Measurements from ENCODE around the gene SLC30A2.

DNA sequence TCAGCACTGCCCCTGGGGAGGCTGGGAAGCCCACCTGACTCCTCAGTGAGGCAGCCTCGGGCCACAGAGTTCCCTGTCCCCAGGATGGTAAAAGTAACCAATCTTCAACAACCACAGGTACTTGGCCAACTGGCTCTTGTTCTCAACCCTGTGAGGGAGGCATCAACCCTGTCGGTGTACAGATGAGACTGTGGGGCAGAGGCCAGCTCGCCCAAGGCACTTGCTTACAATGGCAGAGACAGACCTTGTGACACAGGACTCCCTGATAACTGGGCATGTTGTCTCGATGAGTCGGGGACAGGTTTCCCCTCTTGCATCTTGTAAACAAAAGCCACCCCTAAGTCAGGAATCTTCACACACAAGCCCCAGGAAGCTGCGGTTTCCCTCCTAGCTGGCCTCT lies 8.0 kb downstream of the SLC30A2 start:
- TF ChIP-seq, protein P1, sequence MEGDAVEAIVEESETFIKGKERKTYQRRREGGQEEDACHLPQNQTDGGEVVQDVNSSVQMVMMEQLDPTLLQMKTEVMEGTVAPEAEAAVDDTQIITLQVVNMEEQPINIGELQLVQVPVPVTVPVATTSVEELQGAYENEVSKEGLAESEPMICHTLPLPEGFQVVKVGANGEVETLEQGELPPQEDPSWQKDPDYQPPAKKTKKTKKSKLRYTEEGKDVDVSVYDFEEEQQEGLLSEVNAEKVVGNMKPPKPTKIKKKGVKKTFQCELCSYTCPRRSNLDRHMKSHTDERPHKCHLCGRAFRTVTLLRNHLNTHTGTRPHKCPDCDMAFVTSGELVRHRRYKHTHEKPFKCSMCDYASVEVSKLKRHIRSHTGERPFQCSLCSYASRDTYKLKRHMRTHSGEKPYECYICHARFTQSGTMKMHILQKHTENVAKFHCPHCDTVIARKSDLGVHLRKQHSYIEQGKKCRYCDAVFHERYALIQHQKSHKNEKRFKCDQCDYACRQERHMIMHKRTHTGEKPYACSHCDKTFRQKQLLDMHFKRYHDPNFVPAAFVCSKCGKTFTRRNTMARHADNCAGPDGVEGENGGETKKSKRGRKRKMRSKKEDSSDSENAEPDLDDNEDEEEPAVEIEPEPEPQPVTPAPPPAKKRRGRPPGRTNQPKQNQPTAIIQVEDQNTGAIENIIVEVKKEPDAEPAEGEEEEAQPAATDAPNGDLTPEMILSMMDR (IDR thresholded peaks at IDR 0.05), result no peak
- no peak for TF ChIP-seq POLR2A (IDR thresholded peaks at IDR 0.05)

Data from testis (tissue), 2 donors.